ENCODE data around the gene HELT.
A peak's percentile ranks its signal among the peaks of the same experiment; 100 is the strongest.
"Not testable (repeated sequence)": the region's sequence is repeated elsewhere in the genome, so short reads cannot be mapped to it uniquely, and the experiment has no call there.

The HELT gene, protein sequence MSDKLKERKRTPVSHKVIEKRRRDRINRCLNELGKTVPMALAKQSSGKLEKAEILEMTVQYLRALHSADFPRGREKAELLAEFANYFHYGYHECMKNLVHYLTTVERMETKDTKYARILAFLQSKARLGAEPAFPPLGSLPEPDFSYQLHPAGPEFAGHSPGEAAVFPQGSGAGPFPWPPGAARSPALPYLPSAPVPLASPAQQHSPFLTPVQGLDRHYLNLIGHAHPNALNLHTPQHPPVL

DNA sequence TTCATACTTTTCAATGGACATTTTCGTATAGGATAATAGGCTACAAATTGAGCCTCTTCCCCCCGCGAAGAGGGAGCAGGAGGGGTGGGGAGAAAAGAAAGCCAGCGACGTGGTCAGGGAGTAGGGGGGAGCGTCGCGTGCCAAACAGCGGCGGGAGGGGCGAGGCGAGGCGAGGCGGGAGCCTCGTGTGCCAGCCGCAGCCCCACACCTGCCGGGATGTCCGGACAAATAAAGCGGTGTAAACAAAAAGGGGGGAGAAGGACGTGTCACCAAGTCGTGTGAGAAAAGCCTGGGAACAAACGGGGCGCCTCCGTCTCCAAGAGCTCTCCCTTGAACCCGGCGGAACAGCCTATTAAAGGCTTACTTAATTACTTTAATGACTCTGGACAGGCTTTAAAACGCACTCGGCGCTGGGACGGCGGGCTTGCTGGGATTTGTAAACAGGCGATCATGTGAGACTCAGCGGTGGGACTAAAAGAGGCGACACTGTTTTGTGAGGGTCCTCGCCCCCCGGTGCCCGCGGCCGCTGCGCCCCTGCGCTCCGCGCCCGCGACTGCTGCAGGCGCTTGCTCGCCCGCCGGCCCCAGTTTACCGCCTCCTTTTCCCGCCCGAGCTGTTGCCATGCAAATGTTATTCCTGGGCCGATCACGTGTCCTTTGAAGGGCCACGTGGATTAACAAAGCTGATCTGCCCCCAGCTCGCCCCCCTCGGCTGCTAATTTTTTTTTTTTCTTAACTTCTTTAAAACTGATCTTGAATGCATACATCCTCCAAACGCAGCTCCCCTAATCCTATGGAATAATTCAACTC lies at the start of gene HELT:
HELT (plus strand) TSS at position 527 of the 809 bp plus-strand sequence. CDS start 439 bp downstream, outside the sequence.
- DNase-seq (ENCODE audit: low read depth in 2 of 2): no peak

DNA sequence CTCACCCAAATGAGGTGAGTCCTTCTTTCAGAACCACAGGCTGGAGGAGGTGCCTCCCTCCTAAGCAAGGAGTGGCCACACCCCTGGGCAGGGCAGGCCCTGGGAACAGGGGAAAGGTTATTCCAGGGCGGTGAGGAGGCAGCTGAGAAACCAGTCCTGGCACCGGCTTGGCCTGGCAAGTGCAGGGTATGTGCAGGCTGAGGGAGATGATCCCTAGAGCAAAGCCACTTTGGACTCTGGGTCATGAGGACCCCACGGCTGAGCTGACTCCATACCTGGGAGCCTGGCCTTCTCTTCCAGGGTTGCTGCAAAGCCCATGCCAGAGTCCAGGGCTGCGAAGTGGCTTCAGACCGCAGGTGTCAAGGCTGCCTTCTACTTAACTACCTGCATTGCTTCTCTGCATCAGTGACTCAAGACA lies 49.5 kb upstream of the HELT start:
- DNase-seq (ENCODE audit: low read depth in 2 of 2): no peak

DNA sequence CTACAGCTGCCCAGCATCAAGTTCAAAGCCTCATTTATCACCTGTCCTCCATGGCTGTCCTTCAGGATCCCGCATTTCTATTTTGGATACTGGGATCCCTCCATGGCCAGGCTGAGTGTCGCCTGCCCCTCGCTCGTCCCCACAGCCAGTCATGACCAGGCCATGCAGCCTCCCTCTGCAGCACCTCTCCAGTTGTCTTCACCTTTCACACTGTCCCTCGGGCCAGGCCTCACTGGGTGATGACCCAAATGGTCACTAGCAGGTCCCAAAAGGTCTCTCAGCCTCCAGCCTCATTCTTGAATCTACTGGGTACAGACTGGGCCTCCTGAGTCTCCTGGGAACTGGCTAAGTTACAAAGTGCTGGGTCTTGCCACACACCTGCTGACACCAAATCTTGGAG lies 48.7 kb upstream of the HELT start:
- no peak for DNase-seq (ENCODE audit: low read depth in 2 of 2)

DNA sequence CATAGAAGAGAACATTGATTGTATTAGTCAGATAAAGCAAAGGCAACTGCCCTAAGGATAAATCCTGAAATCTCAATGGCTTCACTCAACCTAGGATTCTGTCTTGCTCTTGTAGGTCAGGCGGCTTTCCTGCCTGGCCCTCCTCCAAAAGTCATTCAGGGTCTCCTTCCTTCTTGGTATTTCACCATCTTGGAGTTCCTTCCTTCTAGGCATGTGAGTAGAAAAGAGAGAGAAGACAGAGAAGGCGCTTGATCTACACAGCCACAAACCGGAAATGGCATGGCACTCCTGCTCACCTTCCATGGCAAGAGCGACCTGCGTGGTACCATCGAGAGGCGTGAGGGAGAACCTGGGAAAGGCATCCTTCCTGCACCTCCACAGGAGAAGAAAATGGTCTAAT lies 45.3 kb upstream of the HELT start:
- DNase-seq (ENCODE audit: low read depth in 2 of 2): no peak

DNA sequence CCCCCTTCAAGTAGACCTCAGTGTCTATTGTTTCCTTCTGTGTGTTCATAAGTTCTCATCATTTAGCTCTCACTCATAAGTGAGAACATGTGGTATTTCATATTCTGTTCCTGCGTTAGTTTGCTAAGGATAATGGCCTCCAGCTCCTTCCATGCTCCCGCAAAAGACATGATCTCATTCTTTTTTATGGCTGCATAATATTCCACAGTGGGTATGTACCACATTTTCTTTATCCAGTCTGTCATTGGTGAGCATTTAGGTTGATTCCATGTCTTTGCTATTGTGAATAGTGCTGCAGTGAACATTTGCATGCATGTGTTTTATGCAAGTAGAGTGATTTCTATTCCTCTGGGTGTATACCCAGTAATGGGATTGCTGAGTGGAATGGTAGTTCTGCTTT lies 41.9 kb upstream of the HELT start:
- not testable (repeated sequence) for DNase-seq (ENCODE audit: low read depth in 2 of 2)

DNA sequence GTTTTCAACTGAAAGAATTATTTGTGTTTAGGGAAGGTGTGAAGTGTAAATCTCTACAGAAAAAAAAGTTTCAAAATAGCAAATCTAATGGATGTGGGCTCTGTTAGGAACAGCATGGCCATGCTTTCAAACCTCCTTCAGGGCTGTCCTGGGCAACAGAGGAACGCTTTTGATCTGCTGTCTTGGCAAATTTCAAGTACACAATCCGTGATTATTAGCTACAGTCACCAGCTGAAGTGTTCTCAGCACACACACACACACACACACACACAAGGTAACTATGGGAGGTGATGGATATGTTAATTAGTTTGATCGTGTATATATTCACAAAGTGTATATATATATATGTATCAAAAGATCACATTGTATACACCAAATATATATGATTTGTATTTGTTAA lies 40.5 kb upstream of the HELT start:
- DNase-seq (ENCODE audit: low read depth in 2 of 2): no peak

DNA sequence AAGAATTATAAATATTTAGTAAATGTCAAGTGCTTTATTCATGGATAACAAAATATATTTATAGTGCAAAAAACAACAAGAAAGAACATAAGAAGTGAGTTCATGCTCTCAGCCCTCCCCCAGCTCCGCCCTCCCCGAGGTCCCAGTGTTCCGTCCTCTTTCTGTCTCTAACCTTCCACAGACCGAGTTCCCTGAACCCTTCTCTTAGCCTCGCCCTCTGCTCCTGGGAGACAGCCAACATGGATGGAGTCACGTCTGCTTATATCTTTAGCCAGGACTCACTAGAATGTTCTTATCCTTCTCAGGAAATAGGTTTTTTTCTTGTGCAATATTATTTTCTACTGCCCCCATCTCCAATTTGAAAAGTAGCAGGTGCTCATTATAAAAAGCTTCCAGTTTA lies 40.1 kb upstream of the HELT start:
- no peak for DNase-seq (ENCODE audit: low read depth in 2 of 2)

DNA sequence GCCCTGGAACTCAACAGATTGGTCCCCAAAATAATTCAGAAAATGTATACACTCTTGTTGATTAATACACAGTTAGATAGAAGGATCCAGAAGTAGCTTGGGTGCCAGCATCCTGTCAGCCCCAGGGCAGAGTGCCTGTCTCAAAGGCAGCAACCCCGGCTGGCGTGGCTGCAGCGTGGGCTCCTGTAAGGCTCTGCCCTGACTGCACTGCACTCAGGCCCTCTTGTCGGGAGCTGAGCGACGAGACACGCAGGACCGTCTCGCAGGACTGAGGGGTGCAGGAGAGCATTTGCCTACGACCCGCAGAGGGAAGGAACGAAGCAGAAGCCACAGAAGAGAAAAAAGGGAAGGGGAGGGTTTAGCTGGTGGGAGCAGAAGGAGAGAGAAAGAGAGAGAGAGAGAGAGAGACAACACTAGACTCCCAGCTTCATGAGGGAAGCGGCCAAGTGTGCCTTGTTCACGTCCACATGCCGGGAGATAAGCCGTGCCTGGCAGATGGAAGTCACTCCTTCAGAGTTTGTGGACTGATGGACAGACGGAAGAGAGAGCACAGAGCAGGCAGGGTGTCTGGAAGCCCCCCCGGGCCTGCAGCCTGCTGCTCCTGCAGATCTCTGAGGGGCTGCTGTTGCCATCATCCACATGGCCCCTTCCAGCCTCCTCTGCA lies 38.7 kb upstream of the HELT start:
- DNase-seq (ENCODE audit: low read depth in 2 of 2): no peak

DNA sequence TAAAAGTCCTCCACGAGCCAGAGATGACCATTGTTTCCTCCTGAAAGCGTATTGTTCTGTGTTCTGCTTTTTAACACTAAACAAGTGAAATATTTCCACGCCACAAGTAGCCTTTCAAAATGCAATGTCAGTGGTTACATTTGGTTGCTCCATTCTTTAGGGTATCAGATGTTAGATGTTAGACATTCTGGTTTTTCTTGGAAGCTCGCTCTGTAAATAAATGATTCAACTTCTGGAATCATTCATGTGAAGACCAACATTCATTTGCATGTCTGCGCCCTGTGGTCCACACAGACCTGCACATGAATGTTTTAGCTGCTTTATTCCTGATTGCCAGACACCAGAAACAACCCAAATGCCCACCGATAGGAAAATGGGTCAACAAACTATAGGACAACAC lies 38.0 kb upstream of the HELT start:
- no peak for DNase-seq (ENCODE audit: low read depth in 2 of 2)

DNA sequence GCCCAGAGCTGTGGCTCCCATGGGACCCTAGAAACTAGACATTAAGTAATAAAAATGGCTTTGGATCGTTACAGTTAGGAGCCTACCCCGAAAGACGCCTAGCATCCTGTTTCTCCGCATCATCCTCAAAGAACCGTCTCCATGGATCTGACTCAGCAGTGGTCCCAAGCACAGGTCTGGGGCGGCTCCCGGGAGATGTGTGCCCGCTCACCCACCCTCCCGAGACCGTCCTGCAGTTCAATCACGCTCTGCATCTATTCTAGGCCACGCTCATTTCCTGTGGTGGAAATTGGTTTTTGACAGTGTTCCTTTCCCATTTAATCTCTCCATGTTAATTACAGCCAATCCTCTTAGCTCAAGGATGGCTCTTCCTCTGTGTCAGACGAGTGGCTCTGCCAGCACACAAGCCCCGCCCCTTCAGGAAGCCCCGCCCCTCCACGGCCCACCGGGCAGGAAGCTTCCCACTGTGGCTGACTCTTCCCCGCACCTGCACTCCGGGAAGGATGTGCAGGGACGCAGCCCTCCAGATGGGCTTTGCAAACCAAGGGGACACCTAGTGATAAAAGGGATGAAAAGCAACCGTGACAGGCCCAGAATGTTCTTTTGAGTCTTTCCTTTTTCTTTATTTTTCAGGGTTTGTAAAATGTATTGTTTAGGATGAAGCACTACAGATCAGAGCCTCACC lies 34.5 kb upstream of the HELT start:
- peak; percentile 17 to 25 for DNase-seq (ENCODE audit: low read depth in 2 of 2)

DNA sequence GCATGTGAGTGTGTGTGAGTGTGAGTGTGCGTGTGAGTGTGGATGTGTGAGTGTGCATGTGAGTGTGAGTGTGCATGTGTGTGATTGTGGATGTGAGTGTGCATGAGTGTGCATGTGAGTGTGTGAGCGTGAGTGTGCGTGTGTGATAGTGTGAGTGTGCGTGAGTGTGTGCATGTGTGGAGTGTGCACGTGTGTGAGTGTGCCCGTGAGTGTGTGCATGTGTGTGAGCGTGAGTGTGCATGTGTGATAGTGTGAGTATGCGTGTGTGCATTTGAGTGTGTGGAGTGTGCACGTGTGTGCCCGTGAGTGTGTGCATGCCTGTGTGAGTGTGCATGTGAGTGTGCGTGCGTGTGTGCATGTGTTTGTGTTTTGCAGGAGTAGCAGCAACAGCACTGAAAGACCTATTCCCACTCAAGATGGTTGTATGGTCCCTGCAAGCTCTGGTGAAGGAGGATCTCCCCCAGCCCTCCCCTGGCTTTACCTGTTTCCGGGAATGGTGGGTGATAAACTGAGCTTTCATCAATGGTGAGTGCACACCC lies 30.7 kb upstream of the HELT start:
- no peak for DNase-seq (ENCODE audit: low read depth in 2 of 2)

DNA sequence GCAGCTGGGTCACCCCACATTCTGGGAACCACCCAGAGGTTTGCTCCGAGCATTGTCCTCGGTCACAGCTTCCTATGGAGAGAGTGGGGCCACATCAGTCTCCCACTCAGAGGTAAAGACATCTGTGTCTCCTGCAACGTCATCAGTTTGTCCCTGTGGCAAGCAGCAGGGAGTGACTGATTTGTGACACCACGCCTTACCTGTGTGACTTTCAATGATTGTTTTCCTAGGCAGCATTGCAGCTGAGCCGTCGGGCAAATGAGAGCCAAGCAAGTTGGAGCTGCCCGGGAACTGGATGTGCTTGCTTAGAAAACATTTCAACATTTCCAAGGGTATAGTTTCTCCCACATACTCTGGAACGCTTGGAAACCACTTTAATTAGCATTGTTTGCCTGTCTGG lies 29.7 kb upstream of the HELT start:
- no peak for DNase-seq (ENCODE audit: low read depth in 2 of 2)

DNA sequence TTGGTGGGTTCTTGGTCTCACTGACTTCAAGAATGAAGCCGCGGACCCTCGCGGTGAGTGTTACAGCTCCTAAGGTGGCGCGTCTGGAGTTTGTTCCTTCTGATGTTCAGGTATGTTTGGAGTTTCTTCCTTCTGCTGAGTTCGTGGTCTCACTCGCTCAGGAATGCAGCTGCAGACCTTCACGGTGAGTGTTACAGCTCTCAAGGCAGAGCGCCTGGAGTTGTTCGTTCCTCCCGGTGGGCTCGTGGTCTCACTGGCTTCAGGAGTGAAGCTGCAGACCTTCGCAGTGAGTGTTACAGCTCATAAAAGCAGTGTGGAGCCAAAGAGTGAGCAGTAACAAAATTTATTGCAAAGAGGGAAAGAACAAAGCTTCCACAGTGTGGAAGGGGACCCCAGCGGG lies 29.0 kb upstream of the HELT start:
- DNase-seq (ENCODE audit: low read depth in 2 of 2): not testable (repeated sequence)

DNA sequence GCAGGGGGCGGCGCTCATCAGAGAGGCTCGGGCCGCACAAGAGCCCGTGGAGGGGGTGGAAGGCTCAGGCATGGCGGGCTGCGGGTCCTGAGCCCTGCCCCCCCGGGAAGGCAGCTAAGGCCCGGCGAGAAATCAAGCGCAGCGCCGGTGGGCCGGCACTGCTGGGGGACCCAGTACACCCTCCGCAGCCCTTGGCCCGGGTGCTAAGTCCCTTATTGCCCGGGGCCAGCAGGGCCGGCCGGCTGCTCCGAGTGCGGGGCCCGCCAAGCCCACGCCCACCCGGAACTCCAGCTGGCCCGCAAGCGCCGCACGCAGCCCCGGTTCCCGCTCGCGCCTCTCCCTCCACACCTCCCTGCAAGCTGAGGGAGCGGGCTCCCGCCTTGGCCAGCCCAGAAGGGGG lies 28.2 kb upstream of the HELT start:
- DNase-seq (ENCODE audit: low read depth in 2 of 2): not testable (repeated sequence)

DNA sequence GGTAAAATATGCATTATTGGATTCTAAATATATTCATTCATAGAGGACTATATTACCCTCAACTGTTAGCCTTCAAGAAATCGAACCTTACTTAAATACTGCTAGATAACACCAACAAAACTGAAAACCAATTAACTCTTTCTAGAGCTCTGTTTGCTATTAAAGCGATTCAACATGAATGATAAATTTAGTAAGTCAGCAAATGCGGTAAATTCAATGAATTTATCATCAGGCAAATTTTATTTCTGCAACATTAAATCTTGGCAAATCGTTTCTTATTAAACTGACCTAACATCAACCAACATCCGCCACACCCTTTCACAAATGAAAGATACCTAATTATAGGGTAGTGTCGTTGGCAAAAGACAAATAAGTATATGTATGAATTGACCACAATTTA lies 26.4 kb upstream of the HELT start:
- DNase-seq (ENCODE audit: low read depth in 2 of 2): no peak

DNA sequence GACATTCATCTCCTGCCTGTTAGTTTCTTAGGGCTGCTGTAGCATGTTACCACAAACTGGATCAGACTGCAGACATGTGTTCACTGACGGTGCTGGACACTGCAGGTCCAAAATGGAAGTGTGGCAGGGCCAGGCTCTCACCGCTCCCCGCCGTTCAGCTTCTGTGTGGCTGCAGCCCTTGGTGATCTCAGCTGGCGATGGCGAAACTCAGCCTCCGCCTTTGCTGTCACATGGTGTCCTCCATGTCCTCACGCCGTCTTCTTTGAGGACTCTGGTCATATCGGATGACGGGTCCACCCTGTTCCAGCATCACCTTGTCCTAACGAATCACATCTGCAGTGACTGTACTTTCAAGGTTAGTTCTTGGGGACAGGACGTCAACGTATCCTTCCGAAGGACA lies 25.9 kb upstream of the HELT start:
- no peak for DNase-seq (ENCODE audit: low read depth in 2 of 2)

DNA sequence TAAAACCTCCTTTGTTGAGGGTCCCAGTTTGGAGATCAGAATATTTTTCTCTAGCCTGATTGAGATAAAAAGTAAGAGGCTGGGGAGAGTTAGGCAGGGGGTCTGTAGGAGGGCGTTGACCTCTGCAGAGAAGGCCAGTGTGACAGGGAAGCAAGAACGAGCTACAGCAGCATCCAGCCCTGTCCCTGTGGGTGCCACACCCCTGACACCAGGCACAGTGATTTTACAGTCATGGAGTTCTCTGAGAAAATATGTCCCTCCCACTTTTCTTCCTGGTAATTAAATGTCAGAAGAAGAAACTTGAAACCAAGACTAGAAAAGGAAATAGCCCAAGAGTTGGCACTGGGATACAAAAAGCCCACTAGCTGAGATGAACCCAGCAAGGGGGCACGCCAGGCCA lies 25.0 kb upstream of the HELT start:
- no peak for DNase-seq (ENCODE audit: low read depth in 2 of 2)

DNA sequence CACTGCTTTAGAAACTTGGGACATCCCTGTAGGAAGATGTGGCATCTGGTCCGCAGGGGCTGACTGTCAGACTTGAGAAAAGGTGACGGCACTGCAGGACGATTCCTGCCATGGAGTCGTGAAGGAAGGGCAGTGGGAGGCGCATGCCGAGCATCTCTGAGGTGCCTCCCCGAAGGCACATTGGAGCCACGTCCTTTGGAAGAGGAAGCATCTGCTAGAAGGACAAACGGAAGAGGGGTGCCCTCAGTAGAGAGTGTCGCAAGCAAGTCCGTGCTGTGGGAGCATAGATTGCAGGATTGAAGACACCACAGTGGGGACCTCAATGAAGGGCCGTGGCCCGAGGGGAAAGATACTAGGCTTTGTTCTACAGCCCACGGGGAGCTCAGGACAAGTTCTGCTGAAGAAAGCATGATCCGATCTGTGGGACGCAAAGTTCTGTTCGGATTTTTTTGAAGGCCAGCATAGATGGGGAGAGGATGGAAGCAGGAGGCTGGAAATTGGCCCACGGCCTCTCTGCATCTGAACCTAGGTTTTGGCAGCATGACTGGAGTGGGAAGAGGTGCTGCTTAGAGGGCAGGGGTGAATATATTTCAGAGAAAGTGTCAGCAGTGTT lies 24.2 kb upstream of the HELT start:
- no peak for DNase-seq (ENCODE audit: low read depth in 2 of 2)

DNA sequence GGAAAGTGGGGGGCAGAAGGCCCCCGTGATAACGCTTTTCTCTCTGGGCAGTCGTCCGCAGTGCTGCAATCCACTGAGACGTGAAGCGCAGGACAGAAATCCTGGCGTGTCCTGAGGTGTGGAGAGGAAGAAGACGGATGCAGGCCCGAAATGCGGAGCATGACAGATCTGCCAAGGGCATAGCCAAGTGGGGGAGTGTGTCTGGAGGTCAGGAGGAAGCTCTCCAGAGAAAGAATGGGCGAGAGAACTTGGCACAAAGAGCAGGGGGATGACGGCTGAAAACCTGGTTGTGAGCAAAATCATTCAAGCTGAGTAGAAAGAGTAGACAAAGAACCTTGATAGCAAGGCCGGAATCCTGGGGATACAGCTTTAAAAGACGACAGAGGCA lies 23.7 kb upstream of the HELT start:
- DNase-seq (ENCODE audit: low read depth in 2 of 2): no peak

DNA sequence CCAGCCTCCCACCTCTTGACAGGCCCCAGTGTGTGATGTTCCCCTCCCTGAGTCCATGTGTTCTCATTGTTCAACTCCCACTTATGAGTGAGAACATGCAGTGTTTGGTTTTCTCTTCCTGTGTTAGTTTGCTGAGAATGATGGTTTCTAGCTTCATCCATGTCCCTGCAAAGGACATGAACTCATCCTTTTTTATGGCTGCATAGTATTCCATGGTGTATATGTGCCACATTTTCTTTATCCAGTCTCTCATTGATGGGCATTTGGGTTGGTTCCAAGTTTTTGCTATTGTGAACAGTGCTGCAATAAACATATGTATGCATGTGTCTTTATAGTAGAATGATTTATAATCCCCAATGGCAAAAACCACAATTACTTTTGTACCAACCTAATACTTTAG lies 20.6 kb upstream of the HELT start:
- DNase-seq (ENCODE audit: low read depth in 2 of 2): not testable (repeated sequence)

DNA sequence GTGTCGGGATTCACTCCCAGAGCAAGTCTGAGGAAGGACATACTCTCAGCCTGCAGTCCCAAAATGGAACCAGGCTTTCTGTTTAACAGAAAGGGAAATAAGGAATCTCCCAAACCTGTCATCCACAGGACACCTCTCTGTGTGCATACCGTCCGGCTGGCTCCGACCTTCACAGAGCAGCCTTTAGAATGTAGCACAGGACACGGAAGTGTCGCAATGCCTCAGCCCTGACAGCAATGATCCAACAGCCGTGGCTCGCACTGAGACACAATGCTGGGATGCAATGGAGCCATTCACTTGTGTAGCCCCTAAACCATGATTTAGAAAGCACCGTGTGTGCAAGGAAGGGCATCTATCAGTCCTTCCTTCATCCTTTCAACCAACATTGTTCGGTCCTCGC lies 15.5 kb upstream of the HELT start:
- no peak for DNase-seq (ENCODE audit: low read depth in 2 of 2)
